Stimulated activated CD4-positive, alpha-beta T cell treated with anti-CD3 and anti-CD28 coated beads, Interleukin-4, amount 100 ng/mL, for 1 hour (primary cell): Measurements from ENCODE around the gene PAM.
"Not testable (repeated sequence)": the region's sequence is repeated elsewhere in the genome, so short reads cannot be mapped to it uniquely, and the experiment has no call there.

Experiments used
- DNase-seq: peaks from one replicate; pipeline ENCODE4 v3.0.0-alpha.2; 2020

PAM gene

GRCh38 chr5:103010168-103010567 is 255.1 kb downstream of the PAM start:
- no peak for DNase-seq

GRCh38 chr5:103013933-103014552 is 258.9 kb downstream of the PAM start:
- no peak for DNase-seq

GRCh38 chr5:103014983-103015382 is 259.9 kb downstream of the PAM start:
- DNase-seq: no peak

- no peak for DNase-seq
Measured at GRCh38 chr5:103016167-103016566, 261.1 kb downstream of the PAM start.

- no peak for DNase-seq
Measured at GRCh38 chr5:103019804-103020203, 264.7 kb downstream of the PAM start.

- no peak for DNase-seq
Measured at GRCh38 chr5:103021314-103021713, 266.2 kb downstream of the PAM start.

- no peak for DNase-seq
Measured at GRCh38 chr5:103027267-103027666, 272.2 kb downstream of the PAM start.

GRCh38 chr5:103031607-103032006 is 276.5 kb downstream of the PAM start:
- no peak for DNase-seq

- DNase-seq: no peak
Measured at GRCh38 chr5:103033696-103034095, 278.6 kb downstream of the PAM start.

- no peak for DNase-seq
Measured at GRCh38 chr5:103034662-103035392, 279.7 kb downstream of the PAM start.

GRCh38 chr5:103035701-103036100 is 280.6 kb downstream of the PAM start:
- no peak for DNase-seq

GRCh38 chr5:103036601-103037000 is 281.5 kb downstream of the PAM start:
- no peak for DNase-seq

GRCh38 chr5:103037673-103038455 is 282.8 kb downstream of the PAM start:
- no peak for DNase-seq

GRCh38 chr5:103041071-103041676 is 286.1 kb downstream of the PAM start:
- no peak for DNase-seq

GRCh38 chr5:103046706-103047105 is 291.6 kb downstream of the PAM start:
- not testable (repeated sequence) for DNase-seq

- no peak for DNase-seq
Measured at GRCh38 chr5:103057208-103058130, 302.4 kb downstream of the PAM start.

- no peak for DNase-seq
Measured at GRCh38 chr5:103059525-103059924, 304.4 kb downstream of the PAM start.

GRCh38 chr5:103060424-103060954 is 305.4 kb downstream of the PAM start:
- DNase-seq: no peak

GRCh38 chr5:103066326-103066725 is 311.2 kb downstream of the PAM start:
- no peak for DNase-seq

GRCh38 chr5:103073500-103073899 is 318.4 kb downstream of the PAM start:
- DNase-seq: not testable (repeated sequence)

GRCh38 chr5:103075442-103075841 is 320.3 kb downstream of the PAM start:
- no peak for DNase-seq
